ENCODE data around the gene DDX20. TPM values are rescaled to one million over a fixed set of nuclear protein-coding genes. Genes with fewer than 3 reads are reported as not detected.

The DDX20 gene
- total RNA-seq, 2 donors from 2014 or later, result 9.0 to 22.5 TPM

GRCh38 chr1:111725192-111725591 is 30.5 kb upstream of the DDX20 start:
- Mint-ChIP-seq H3K27ac (peak overlapping the region; percentile 51), H3K27me3 (no peaks in the 10 kb centered on the region), H3K4me3 (no peak overlapping the region), H3K36me3 (ENCODE audit: low read depth) (peaks cover 7% of the 10 kb centered on the region), H3K9me3 (no peaks in the 10 kb centered on the region), H3K4me1 (peaks cover 28% of the 10 kb centered on the region)
- ATAC-seq (replicated peaks), result no peak

- no peak for ATAC-seq (replicated peaks)
- Mint-ChIP-seq H3K4me3 (no peak overlapping the region), H3K4me1 (peaks cover 11% of the 10 kb centered on the region), H3K9me3 (no peaks in the 10 kb centered on the region), H3K36me3 (ENCODE audit: low read depth) (no peaks in the 10 kb centered on the region), H3K27me3 (no peaks in the 10 kb centered on the region), H3K27ac (no peak overlapping the region)
Measured at GRCh38 chr1:111727056-111727455, 28.6 kb upstream of the DDX20 start.

- Mint-ChIP-seq H3K9me3 (no peaks in the 10 kb centered on the region), H3K36me3 (ENCODE audit: low read depth) (no peaks in the 10 kb centered on the region), H3K4me1 (no peaks in the 10 kb centered on the region), H3K27ac (no peak overlapping the region), H3K27me3 (no peaks in the 10 kb centered on the region), H3K4me3 (no peak overlapping the region)
- ATAC-seq (replicated peaks), result no peak
Measured at GRCh38 chr1:111729271-111729921, 26.3 kb upstream of the DDX20 start.

- H3K9me3 Mint-ChIP-seq, result no peaks in the 10 kb centered on the region
- no peak overlapping the region for H3K27ac Mint-ChIP-seq
- no peaks in the 10 kb centered on the region for H3K27me3 Mint-ChIP-seq
- no peak for ATAC-seq (replicated peaks)
- H3K36me3 Mint-ChIP-seq (ENCODE audit: low read depth), result no peaks in the 10 kb centered on the region
- no peaks in the 10 kb centered on the region for H3K4me1 Mint-ChIP-seq
- H3K4me3 Mint-ChIP-seq, result no peak overlapping the region
Measured at GRCh38 chr1:111729946-111730681, 25.6 kb upstream of the DDX20 start.

- H3K36me3 Mint-ChIP-seq (ENCODE audit: low read depth), result no peaks in the 10 kb centered on the region
- no peak overlapping the region for H3K4me3 Mint-ChIP-seq
- H3K27ac Mint-ChIP-seq, result no peak overlapping the region
- no peaks in the 10 kb centered on the region for H3K27me3 Mint-ChIP-seq
- H3K9me3 Mint-ChIP-seq, result no peaks in the 10 kb centered on the region
- ATAC-seq (replicated peaks), result no peak
- H3K4me1 Mint-ChIP-seq, result no peaks in the 10 kb centered on the region
Measured at GRCh38 chr1:111730706-111731105, 25.0 kb upstream of the DDX20 start.

- no peaks in the 10 kb centered on the region for H3K9me3 Mint-ChIP-seq
- H3K4me1 Mint-ChIP-seq, result no peaks in the 10 kb centered on the region
- H3K36me3 Mint-ChIP-seq (ENCODE audit: low read depth), result no peaks in the 10 kb centered on the region
- ATAC-seq (replicated peaks), result no peak
- no peaks in the 10 kb centered on the region for H3K27me3 Mint-ChIP-seq
- H3K4me3 Mint-ChIP-seq, result no peak overlapping the region
- no peak overlapping the region for H3K27ac Mint-ChIP-seq
Measured at GRCh38 chr1:111731956-111732355, 23.7 kb upstream of the DDX20 start.

- H3K9me3 Mint-ChIP-seq, result no peaks in the 10 kb centered on the region
- H3K36me3 Mint-ChIP-seq (ENCODE audit: low read depth), result no peaks in the 10 kb centered on the region
- ATAC-seq (replicated peaks), result no peak
- no peak overlapping the region for H3K4me3 Mint-ChIP-seq
- peaks cover 1% of the 10 kb centered on the region for H3K4me1 Mint-ChIP-seq
- peaks cover under 1% of the 10 kb centered on the region for H3K27me3 Mint-ChIP-seq
- H3K27ac Mint-ChIP-seq, result peak overlapping the region; percentile 77
Measured at GRCh38 chr1:111732718-111733117, 23.0 kb upstream of the DDX20 start.

- no peak overlapping the region for H3K4me3 Mint-ChIP-seq
- peak; percentile 72 for ATAC-seq (replicated peaks)
- peaks cover 6% of the 10 kb centered on the region for H3K4me1 Mint-ChIP-seq
- H3K9me3 Mint-ChIP-seq, result no peaks in the 10 kb centered on the region
- H3K27ac Mint-ChIP-seq, result peak overlapping the region; percentile 77
- no peaks in the 10 kb centered on the region for H3K36me3 Mint-ChIP-seq (ENCODE audit: low read depth)
- H3K27me3 Mint-ChIP-seq, result peaks cover 4% of the 10 kb centered on the region
Measured at GRCh38 chr1:111733183-111733991, 22.3 kb upstream of the DDX20 start.

GRCh38 chr1:111733992-111734341 is 21.7 kb upstream of the DDX20 start:
- Mint-ChIP-seq H3K36me3 (ENCODE audit: low read depth) (no peaks in the 10 kb centered on the region), H3K27me3 (peaks cover 4% of the 10 kb centered on the region), H3K9me3 (no peaks in the 10 kb centered on the region), H3K27ac (no peak overlapping the region), H3K4me3 (no peak overlapping the region), H3K4me1 (peaks cover 6% of the 10 kb centered on the region)
- ATAC-seq (replicated peaks), result no peak

GRCh38 chr1:111734426-111734825 is 21.3 kb upstream of the DDX20 start:
- Mint-ChIP-seq H3K4me3 (no peak overlapping the region), H3K27ac (no peak overlapping the region), H3K4me1 (peaks cover 6% of the 10 kb centered on the region), H3K9me3 (no peaks in the 10 kb centered on the region), H3K36me3 (ENCODE audit: low read depth) (no peaks in the 10 kb centered on the region), H3K27me3 (peaks cover 4% of the 10 kb centered on the region)
- ATAC-seq (replicated peaks), result no peak

- Mint-ChIP-seq H3K36me3 (ENCODE audit: low read depth) (no peaks in the 10 kb centered on the region), H3K4me1 (peaks cover 6% of the 10 kb centered on the region), H3K4me3 (no peak overlapping the region), H3K9me3 (no peaks in the 10 kb centered on the region), H3K27me3 (peaks cover 4% of the 10 kb centered on the region), H3K27ac (no peak overlapping the region)
- no peak for ATAC-seq (replicated peaks)
Measured at GRCh38 chr1:111734856-111735255, 20.8 kb upstream of the DDX20 start.

- peaks cover 6% of the 10 kb centered on the region for H3K4me1 Mint-ChIP-seq
- H3K4me3 Mint-ChIP-seq, result no peak overlapping the region
- no peak overlapping the region for H3K27ac Mint-ChIP-seq
- peaks cover 4% of the 10 kb centered on the region for H3K27me3 Mint-ChIP-seq
- ATAC-seq (replicated peaks), result no peak
- H3K9me3 Mint-ChIP-seq, result no peaks in the 10 kb centered on the region
- H3K36me3 Mint-ChIP-seq (ENCODE audit: low read depth), result no peaks in the 10 kb centered on the region
Measured at GRCh38 chr1:111735321-111735720, 20.4 kb upstream of the DDX20 start.

- Mint-ChIP-seq H3K27me3 (peaks cover 6% of the 10 kb centered on the region), H3K9me3 (no peaks in the 10 kb centered on the region), H3K4me3 (no peak overlapping the region), H3K36me3 (ENCODE audit: low read depth) (no peaks in the 10 kb centered on the region), H3K27ac (no peak overlapping the region), H3K4me1 (peaks cover 6% of the 10 kb centered on the region)
- no peak for ATAC-seq (replicated peaks)
Measured at GRCh38 chr1:111735858-111736544, 19.7 kb upstream of the DDX20 start.

GRCh38 chr1:111736548-111737215 is 19.0 kb upstream of the DDX20 start:
- H3K9me3 Mint-ChIP-seq, result no peaks in the 10 kb centered on the region
- H3K27ac Mint-ChIP-seq, result no peak overlapping the region
- peaks cover 6% of the 10 kb centered on the region for H3K4me1 Mint-ChIP-seq
- no peaks in the 10 kb centered on the region for H3K36me3 Mint-ChIP-seq (ENCODE audit: low read depth)
- no peak overlapping the region for H3K4me3 Mint-ChIP-seq
- H3K27me3 Mint-ChIP-seq, result peaks cover 7% of the 10 kb centered on the region
- ATAC-seq (replicated peaks), result no peak
